Measurements from ENCODE around the gene SLC5A6.

DNA sequence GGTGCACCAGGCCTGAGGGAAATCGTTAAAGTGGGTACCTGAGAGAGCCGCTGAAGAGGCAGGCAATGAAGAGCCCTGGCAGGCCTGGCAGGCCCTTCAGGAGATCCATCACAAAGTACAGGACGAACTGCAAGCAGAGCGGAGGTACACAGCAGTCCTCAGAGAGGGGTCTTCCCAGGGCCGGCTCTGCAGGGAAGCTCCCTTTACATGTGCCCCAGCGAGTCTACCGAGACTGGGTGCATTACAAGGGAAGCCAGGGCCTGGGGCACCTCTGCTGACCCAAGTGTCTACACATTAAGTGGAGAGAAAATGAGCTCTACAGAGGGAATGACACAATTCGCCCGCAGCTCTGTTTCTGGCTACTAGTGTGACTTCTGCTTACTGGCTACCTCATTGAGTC is 8.3 kb downstream of the SLC5A6 start:
- TF ChIP-seq POLR2A (IDR thresholded peaks at IDR 0.05; ENCODE audit: extremely low read depth, insufficient read length), result no peak
- TF ChIP-seq, protein P1, sequence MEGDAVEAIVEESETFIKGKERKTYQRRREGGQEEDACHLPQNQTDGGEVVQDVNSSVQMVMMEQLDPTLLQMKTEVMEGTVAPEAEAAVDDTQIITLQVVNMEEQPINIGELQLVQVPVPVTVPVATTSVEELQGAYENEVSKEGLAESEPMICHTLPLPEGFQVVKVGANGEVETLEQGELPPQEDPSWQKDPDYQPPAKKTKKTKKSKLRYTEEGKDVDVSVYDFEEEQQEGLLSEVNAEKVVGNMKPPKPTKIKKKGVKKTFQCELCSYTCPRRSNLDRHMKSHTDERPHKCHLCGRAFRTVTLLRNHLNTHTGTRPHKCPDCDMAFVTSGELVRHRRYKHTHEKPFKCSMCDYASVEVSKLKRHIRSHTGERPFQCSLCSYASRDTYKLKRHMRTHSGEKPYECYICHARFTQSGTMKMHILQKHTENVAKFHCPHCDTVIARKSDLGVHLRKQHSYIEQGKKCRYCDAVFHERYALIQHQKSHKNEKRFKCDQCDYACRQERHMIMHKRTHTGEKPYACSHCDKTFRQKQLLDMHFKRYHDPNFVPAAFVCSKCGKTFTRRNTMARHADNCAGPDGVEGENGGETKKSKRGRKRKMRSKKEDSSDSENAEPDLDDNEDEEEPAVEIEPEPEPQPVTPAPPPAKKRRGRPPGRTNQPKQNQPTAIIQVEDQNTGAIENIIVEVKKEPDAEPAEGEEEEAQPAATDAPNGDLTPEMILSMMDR (IDR thresholded peaks at IDR 0.05; ENCODE audit: low read depth, low read length), result no peak
- TF ChIP-seq MYC (IDR thresholded peaks at IDR 0.05; ENCODE audit: low read depth, low read length), result no peak
- TF ChIP-seq, protein P2, sequence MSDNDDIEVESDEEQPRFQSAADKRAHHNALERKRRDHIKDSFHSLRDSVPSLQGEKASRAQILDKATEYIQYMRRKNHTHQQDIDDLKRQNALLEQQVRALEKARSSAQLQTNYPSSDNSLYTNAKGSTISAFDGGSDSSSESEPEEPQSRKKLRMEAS (IDR thresholded peaks at IDR 0.05; ENCODE audit: low read depth, low read length), result no peak

Data from NB4 (cell line).